Measurements from ENCODE around the gene CRYL1. TPM values are rescaled to one million over a fixed set of nuclear protein-coding genes. Genes with fewer than 3 reads are reported as not detected.

Gene CRYL1
- total RNA-seq, 2 donors from 2014 or later: 64.6 to 144 TPM

DNA sequence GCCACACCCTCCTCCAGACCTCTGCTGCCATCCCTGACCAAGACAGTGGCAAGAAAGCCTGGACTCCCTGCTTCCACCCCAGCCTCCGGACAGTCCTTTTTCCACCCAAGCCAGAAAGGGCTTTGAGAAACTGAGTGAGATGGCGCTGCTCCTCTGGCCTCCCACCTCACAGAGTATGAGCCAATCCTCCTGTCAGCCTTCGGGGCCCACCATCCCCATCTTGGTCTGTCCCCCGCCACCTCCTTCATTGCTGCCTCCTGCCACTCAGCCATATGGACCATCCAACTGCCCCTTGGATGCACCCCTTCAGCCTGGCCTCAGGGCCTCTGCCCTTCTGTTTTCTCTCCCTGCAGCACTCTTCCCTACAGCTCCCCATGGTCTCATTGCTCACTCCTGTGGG, 125.7 kb downstream of the CRYL1 start:
- no peak overlapping the region for H3K9ac ChIP-seq (ENCODE audit: low read depth in 2 of 2, low read length in 2 of 2)
- H3K4me3 ChIP-seq: no peak overlapping the region
- no peaks in the 10 kb centered on the region for H3K27me3 ChIP-seq
- TF ChIP-seq, protein P1, sequence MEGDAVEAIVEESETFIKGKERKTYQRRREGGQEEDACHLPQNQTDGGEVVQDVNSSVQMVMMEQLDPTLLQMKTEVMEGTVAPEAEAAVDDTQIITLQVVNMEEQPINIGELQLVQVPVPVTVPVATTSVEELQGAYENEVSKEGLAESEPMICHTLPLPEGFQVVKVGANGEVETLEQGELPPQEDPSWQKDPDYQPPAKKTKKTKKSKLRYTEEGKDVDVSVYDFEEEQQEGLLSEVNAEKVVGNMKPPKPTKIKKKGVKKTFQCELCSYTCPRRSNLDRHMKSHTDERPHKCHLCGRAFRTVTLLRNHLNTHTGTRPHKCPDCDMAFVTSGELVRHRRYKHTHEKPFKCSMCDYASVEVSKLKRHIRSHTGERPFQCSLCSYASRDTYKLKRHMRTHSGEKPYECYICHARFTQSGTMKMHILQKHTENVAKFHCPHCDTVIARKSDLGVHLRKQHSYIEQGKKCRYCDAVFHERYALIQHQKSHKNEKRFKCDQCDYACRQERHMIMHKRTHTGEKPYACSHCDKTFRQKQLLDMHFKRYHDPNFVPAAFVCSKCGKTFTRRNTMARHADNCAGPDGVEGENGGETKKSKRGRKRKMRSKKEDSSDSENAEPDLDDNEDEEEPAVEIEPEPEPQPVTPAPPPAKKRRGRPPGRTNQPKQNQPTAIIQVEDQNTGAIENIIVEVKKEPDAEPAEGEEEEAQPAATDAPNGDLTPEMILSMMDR (IDR thresholded peaks at IDR 0.05): no peak
- DNase-seq: no peak
- no peaks in the 10 kb centered on the region for H3K36me3 ChIP-seq
- no peak overlapping the region for H3K27ac ChIP-seq
- intact Hi-C loops (cut with DNase I): no loop called here
- H3K4me1 ChIP-seq: no peaks in the 10 kb centered on the region
- no peaks in the 10 kb centered on the region for H3K9me3 ChIP-seq

- intact Hi-C loops (cut with DNase I): no loop called here
- Histone ChIP-seq H3K9me3 (no peaks in the 10 kb centered on the region), H3K9ac (ENCODE audit: low read depth in 2 of 2, low read length in 2 of 2) (no peak overlapping the region), H3K27me3 (no peaks in the 10 kb centered on the region), H3K4me1 (no peaks in the 10 kb centered on the region), H3K36me3 (no peaks in the 10 kb centered on the region), H3K27ac (no peak overlapping the region), H3K4me3 (no peak overlapping the region)
- DNase-seq: no peak
- TF ChIP-seq, protein P1 (IDR thresholded peaks at IDR 0.05): no peak
Observed at GRCh38 chr13:20399515-20399914, 126.1 kb downstream of the CRYL1 start.

GRCh38 chr13:20398459-20398858, 127.2 kb downstream of the CRYL1 start:
- Histone ChIP-seq H3K36me3 (no peaks in the 10 kb centered on the region), H3K27ac (no peak overlapping the region), H3K9me3 (no peaks in the 10 kb centered on the region), H3K27me3 (no peaks in the 10 kb centered on the region), H3K4me3 (no peak overlapping the region), H3K4me1 (no peaks in the 10 kb centered on the region), H3K9ac (ENCODE audit: low read depth in 2 of 2, low read length in 2 of 2) (no peak overlapping the region)
- intact Hi-C loops (cut with DNase I): no loop called here
- TF ChIP-seq, protein P1 (IDR thresholded peaks at IDR 0.05): no peak
- no peak for DNase-seq

GRCh38 chr13:20397896-20398295, 127.8 kb downstream of the CRYL1 start:
- TF ChIP-seq, protein P1 (IDR thresholded peaks at IDR 0.05): no peak
- no peak overlapping the region for H3K9ac ChIP-seq (ENCODE audit: low read depth in 2 of 2, low read length in 2 of 2)
- DNase-seq: no peak
- no peaks in the 10 kb centered on the region for H3K27me3 ChIP-seq
- H3K9me3 ChIP-seq: no peaks in the 10 kb centered on the region
- intact Hi-C loops (cut with DNase I): no loop called here
- H3K4me1 ChIP-seq: no peaks in the 10 kb centered on the region
- H3K27ac ChIP-seq: no peak overlapping the region
- no peaks in the 10 kb centered on the region for H3K36me3 ChIP-seq
- no peak overlapping the region for H3K4me3 ChIP-seq

DNA sequence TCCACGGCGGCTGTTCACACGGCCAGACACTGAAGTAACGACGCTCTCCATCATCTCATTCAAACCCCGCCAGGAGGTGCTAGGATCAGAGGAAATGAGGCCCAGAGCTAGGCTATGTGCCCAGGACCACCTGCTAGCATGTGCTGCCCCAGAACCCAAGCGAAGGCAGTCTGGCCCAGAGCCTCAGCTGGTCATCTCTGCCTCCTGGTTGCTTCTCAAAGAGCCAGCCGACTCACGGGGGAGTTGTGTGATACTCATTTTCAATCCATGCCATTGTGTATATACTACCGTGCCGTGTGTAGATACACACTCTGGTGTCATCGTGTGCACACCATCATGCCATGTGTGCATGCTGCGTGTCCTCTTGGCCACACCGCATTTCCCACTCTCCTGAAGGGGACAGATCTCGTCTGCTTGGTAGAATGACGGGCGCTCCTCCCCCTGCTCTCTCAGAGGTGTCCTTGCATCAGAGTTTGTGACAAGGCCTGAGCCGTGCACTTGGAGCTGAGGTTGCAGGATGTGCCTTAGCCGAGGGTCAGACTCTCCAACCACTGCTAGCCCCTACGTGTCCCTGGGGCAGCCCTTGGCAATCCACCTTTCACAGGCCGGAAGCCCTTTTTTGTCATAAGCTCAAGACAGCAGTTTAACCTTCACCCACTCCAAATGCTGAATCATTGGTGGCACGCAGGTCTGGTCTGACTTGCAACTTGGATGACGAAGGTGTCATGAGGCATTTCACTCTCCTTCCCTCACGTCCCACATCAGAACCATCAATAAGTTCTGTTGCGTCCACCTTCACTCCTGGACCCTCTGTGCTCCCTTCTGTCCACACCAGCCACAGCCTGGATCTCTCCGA, 130.4 kb downstream of the CRYL1 start:
- H3K4me1 ChIP-seq: no peaks in the 10 kb centered on the region
- TF ChIP-seq, protein P1 (IDR thresholded peaks at IDR 0.05): no peak
- H3K9ac ChIP-seq (ENCODE audit: low read depth in 2 of 2, low read length in 2 of 2): no peak overlapping the region
- intact Hi-C loops (cut with DNase I): no loop called here
- no peak for DNase-seq
- H3K27me3 ChIP-seq: no peaks in the 10 kb centered on the region
- H3K27ac ChIP-seq: no peak overlapping the region
- no peaks in the 10 kb centered on the region for H3K9me3 ChIP-seq
- no peak overlapping the region for H3K4me3 ChIP-seq
- H3K36me3 ChIP-seq: no peaks in the 10 kb centered on the region

Measured in colonic mucosa (tissue), 4 donors.